ENCODE results near the gene ECEL1.

ECEL1 gene

DNA sequence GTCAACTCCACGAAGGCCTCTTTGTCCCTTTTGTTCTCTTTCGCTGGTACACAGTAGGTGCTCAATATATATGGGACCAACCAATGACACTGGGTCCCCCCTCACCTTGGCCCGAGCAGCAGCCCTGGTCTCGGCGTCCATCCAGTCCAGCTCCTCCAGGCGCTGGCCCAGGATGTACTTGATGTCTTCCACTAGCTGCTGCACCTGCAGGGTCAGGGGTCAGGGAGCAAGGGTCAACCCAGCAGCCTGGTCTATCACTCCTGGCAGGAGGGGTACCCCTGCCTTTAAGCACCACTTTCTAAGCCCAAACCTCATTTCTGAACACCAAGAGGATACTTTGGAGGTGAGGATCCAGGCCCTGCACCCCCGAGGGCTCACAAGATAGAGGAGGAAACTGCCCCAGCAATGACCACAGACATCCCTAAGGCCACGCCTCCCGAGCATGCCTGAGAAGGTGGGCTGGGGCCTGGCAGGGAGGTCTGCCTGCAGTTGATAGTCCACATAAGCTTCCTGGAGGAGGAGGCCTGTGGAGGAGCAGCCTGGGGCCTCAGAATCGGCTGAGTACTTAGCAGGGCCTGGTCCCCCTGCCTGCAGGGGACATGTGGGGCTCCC lies 4.2 kb downstream of the ECEL1 start:
- DNase-seq = no peak

DNA sequence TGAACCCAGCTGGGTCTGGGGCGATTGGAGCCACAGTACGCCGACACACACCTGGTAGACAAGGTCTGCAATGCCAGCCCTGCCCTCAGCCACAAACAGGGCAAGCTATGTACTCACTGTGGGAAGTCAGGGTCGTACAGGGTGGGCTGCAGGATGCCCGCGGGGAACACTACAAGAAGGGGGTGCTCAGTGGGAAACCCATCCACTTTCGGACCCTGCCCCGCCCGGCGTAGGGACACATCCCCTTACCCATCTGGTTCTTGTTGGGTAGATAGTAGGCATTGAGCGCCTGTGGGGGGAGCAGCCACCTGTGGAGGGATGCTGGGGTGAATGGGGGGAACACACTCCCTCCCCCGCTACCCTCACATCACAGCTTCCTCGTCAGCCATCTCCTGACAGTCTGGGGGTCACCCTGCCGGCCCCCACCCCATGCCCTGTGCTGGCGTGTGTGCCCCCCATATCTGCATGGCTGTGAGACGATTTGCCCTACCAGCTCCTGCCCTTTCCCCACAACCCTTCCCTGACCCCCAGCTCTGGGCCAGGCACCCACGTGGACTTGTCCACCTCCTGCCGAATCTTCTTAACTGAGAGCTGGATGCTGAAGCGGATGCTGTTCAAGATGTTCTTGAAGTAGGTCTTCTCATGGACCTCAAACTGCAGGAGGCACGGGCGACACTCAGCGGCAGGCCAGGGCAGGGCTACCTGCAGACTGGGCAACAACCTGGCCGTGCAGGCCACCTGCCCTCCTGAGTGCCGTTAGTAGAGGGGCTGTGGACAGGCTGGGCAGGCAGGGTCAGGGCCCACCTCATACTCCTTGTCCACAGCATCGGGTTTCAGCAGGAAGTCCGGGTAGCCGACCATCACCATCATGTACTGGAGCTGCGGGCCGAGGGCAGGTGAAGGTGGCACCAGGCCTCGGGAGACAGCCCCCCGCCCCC lies 5.1 kb downstream of the ECEL1 start:
- DNase-seq = no peak

DNA sequence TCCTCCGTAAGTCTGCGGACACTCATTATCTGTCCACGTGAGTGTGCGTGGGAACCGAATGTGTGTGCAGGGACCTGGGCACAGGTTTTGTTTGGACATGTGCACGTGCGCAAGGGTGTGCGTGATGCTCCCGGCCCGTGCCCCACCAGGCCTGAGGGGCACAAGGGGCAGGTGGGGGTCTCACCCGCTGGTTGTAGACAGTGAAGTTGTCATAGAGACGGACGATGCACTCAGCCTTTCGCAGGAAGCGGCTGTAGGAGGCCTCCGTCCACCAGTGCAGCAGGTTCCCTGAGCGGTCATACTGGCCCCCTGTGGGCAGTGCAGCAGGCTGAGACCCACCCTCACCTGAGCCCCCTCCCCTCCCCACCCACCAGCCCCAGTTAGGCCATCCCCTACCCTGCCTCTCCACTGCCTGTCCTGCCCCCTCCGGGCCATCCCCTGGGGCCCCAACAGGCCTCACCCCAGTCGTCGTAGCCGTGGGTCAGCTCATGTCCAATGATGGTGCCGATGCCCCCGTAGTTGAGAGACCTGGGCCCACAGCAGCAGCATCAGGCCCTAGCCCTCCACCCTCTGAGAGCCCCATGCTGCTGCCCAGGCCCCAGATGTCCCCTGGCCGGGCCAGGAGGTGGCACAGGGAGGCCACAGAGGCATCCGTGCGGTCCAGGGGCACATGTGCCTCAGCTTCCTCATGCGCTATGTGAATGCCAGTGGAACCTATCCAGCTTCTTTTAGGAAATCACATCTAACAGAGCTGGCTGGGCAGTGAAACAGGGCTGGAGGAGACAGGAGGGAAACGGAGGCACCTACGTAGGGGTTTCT lies 6.1 kb downstream of the ECEL1 start:
- DNase-seq = no peak

DNA sequence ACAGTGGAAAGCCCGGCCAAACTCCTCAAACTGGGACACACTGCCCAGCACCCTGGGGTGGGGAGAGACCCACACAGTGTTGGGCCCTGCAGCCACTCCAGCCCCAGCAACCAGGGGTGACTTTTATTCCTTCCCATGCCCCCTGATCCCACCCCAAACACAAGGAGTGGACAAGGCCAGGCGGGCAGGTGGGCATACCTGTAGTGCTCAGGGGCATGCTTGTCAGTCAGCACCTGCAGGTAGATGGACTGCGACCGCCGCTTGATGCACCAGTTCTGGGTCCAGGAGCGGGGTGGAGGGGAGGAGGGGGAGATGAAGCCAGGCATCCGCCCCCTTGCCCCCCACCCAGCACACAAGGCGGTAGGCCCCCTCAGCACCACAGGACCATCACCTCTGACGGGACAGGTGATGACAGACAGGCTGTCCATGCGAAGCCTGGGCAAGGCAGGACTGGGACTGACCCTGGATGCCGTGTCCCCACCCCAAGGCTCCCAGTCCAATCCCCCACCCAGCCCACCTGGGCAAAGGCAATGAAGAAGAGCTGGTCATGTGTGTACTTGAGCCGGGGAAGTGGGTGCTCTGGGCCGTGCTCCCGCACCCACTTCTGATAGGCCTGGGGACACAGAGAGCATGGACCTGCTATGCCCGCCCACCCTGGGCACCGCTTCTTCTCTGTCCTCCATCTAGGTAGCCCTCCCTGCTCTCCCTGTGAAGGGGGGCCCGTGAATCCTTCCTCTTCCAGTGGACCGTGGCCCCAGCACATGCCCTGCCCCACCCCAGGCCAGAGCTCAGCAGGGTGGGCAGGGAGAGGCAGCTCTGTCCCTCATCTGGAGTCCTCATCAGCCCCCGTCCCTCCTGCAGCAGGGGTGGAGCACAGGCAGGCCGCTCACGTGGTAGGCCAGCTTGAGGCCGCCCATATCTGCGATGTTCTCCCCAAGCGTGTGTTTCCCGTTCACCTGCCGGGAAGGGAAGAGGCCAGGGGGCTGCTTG lies 7.1 kb downstream of the ECEL1 start:
- DNase-seq = no peak

DNA sequence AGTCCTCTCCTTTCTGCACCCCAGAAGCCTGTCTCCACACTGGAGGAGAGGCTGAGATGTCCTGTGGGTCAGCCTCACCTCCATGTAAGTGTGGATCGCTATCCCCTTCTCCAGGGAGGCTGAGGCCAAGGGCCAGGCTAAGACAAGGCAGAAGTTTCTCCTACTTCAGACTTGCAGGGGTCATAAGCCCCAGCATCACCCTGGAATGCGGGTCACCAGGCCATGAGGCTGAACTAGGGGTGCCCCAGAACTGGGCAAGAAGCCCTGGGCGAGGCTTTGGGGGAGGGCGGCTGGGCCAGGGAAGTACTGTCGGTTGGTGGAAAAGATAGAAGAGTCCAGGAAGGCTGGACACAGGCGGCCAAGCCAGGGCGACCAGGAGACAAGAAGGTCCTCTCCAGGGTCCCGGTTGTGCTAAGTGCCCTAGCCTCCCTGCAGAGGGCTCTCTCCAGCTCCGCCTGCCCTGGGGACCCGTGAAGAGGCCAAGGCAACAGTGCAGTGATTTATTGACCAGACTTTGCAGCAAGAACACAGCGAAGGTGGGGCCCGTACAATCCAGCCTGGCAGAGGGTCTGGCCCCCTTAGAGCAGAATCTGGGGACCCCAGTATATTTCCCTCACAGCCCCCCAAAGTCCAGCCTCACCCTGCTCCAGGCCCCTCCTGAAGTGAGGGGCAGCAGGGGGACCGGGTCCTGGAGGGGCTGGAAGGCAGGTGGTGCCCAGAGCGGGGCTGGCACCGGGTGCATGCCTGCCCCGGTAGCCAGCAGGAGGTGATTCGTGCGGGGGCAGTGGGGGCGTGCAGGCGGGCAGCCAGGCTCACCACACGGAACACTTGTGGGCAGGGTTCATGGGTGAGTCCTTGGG lies 8.1 kb downstream of the ECEL1 start:
- no peak for DNase-seq

DNA sequence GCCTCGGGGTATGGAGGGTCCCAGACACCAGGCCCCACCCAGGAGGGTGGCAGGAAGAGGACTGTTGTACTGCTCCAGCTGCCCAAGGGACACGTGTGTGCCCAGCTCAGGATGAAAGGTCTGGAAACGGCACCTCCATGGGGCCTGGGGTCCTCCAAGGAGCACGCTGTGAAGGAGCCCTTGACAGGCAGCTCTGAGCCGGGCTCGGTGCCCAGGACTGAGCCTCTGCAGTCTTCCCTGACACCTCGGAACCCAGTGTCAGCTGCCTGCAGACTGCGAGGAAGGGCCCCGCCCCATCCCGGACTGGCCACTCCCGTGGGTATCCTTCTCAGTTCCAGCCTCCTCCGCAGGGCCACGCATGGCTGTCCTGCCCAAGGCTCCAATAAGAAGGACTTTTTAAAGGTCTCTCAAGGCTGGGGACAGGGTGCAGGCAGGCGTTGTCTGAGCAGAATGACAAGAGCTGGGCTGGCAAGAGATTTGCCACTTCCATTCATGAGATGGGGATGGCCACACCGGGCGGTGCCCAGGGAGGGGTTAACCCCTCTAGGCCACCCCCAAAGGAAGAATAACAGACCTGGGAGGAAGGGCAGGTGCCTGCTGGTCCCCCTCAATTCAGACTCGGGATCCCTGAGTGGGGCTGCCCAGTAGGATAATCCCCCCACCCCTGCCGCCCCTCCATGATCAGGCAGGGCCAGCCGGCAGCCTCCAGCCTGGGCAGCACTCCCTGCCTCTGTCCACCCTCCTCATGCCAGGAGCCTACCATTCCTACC lies 8.9 kb downstream of the ECEL1 start:
- no peak for DNase-seq

DNA sequence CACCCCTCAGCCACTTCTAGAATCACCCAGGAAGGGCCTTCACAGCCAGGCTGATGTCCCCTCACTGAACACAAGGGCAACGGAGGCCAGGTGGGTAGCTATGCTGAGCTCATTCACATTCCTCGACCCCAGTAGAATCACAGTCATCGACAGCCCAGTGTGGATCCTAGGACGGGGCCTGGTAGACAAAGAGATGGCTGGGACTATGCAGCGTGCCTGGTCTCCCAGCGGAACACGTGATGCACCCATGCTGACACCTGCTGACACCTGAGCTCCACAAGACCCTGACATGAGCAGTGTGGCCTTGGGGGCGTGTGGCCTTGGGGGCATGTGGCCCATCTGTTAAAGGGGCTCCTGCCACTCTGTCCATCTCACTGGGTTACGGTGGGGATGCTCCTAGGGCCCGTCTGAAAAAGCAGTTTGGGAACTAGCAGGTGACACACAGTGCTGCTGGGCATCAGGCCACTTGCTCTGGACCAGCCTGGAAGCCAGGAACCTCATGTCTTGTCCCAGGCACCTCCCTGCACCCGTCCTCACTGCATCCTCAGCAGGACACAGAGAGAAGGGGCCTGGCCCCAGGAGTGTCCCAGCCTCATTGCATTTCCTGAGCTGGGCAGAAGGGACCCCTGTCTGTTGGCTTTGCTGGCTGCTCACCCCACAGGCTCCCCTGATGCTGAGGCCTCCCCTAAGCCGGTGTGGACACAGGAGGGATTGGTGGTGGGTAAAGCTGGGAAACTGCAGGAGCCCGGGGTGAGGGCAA lies 9.7 kb downstream of the ECEL1 start:
- DNase-seq = no peak

DNA sequence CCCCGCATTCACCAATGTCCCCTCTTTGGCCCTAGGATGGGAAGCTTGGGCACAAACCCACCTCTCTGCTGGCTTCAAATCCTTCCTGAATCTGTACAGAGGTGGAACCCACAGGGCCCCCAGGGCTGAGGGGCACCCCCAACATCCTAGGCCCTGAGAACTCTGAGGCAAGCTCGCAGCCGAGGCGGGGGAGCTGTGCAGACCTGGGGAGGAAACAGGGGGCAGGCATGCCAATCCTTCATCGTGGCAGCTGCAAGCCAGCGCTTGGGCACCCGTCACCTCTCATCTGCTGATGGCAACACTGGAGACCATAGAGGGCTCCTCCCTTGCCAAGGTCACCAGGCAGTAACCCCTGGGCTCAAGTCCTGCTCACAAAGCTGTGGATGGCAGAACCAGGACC lies 10.8 kb downstream of the ECEL1 start:
- DNase-seq = no peak

DNA sequence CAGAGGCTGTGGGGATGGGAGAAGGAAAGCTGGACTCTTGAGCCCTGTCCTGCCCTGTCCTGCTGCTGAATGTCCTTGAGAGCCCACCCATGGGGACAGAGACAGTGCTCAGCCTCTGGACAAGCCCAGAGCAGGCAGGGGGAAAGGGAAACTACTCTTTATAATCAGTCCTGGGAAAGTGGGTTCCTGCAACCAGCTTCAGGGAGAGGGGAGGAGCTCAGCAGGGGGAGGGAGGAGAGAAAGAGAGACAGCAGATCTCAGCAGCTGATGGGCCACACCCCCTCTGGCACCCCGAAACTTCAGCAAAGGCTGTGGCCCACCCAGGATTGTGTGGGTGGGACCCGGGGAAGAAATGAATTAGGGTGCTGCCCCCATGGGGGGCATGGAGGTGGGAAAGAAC lies 11.6 kb downstream of the ECEL1 start:
- DNase-seq = no peak

DNA sequence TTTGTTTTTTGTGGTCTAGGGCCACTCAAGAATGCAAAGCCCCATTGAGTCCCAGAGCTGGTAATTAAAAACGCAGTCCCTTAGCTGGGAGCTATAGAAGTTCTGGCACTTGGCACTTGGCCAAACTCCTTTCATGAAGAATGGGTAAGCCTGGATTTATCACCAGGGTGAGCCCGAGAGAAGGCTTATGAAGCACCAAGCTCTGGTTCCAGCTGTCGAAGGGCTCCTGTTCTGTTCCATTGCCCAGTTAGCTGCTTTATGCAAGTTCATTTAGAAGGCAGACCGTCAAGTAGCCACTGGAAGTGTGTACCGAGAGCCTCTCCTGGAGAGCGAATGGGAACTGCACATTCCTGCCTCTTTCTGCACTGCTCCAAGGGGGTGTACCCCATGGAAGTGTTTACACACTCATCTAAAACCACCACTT lies 14.2 kb downstream of the ECEL1 start:
- DNase-seq = no peak

DNA sequence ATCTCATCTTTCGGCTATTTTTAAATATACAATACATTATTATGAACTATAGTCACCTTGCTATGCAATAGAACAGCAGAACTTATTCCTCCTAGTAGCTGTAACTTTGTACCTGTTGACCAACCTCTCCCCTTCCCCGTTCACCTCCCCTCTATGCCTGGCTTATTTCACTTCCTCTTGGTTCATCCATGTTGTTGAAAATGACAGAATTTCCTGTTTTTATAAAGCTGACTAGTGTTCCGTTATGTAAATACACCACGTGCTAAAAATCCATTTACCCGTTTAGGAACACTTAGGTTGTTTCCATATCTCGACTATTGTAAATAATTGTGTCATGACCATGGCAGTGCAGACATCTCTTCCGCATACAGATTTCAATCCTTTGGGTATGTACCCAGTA lies 21.4 kb downstream of the ECEL1 start:
- no peak for DNase-seq

DNA sequence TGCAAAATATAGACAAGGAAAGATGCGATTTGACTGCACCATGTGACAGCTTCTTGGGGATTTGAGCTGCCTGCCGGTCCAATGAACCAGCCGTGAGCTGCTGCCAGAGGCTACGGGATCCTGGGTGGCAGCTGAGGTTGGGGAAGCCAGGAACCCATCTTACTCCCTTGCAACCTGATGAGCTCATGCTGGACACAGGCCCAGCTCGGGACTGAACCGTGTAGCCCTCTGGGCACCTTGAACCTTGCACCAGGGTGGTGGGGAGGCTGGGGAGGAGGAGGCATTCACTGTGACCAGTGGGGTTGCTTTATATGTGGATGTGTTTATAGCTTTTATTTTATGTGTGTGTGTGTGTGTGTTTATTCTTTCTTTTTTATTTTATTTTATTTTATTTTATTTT lies 22.6 kb downstream of the ECEL1 start:
- no peak for DNase-seq

DNA sequence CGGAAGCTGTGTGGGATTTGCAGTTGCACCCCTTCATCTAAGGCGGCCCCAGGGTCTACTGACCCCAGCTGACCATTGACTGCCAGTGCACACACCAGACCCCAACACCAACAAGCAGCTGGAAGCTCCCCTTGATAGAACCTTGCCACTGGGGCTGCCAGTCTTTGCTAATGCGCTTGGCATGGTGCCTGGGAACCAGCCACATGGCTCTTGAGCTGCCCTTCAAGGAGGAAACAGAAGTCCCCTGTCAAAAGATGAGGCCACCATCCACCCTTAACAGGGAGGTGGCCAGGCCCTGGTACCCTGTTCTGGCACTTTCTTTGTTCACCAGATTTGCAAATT lies 23.1 kb downstream of the ECEL1 start:
- DNase-seq = no peak

DNA sequence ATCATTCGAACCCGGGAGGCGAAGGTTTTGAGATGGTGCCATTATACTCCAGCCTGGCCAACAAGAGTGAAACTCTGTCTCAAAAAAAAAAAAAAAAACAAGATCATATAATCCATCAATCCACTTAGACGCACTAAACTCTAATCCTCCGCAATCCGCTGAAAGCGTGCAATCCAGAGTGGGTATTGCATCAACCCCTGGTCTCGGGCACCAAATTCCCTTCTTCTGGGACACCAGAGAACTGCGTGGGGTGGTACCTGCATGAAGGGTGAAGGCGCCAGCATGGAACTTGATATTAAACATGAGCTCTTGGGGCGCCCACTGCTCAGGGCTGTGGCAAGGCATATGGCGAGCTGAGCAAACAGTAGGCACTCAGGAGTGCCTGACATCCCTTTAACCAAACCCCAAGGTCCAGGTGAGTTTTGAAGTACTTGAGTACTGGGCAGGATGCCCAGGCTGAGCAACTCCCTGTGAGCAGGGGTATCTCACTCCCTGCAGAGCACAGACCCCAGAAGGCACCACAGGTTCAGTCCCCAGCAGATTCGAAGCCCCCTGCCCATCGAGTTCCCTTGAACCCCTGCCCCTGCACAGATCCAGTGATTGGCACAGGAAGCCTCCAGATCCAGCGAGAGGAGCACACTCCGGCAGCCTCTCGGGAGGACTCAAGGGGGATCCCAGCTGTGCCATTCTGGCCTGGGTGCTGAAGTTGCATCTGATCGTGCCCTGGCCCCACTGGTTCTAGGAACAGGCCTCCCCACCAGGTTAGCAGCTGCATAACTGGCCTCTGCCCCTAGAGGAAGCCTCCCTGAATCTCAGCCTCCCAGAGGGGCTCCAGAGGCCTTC lies 23.7 kb downstream of the ECEL1 start:
- no peak for DNase-seq

DNA sequence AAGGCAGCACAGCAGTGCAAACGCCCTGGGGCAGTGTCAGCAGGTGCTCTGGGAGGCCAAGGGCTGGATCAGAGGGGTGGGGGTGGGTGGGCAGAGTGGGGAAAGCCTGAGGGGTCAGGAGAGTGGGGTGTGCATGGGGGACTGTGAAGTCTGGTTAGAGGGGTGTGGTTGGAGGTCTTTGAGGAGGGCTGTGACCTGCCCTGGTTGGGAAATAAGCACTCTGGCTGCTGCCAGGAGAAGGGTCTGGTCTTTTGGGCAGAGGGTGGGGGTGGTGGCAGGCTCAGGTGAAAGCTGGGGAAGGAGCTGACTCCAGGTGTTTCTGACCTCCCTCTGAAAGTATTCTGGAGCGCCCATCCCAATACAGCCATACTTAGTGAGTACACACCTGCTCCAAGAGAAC lies 27.5 kb downstream of the ECEL1 start:
- no peak for DNase-seq

DNA sequence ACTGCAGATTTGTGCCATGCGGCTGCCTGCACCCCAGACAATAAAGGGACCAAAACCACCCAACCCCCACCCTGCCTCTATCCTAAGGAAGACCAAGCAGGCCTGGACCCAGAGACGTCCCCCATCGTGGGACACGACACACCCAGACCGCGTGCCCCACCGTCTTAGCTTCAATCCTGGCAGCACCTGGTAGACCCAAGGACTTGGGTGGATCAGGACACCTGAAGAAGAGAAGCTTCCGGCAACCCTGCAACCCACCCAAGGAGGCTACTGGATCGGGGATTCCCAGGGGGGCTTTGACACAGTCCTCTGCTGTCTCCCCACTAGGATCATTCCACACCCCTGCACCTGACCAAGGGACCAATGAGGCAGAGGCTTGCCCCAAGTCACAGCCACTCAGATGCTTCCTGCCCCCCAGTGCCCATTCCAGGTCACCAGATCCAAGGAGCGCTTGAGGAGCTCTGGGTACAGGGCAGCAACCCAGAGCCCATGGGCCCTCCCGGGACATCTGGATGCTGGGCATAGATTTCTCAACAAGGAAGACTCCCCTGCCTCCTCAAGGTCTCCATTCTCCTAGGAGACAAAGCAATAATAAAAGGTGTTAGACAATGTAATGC lies 28.1 kb downstream of the ECEL1 start:
- DNase-seq = no peak

DNA sequence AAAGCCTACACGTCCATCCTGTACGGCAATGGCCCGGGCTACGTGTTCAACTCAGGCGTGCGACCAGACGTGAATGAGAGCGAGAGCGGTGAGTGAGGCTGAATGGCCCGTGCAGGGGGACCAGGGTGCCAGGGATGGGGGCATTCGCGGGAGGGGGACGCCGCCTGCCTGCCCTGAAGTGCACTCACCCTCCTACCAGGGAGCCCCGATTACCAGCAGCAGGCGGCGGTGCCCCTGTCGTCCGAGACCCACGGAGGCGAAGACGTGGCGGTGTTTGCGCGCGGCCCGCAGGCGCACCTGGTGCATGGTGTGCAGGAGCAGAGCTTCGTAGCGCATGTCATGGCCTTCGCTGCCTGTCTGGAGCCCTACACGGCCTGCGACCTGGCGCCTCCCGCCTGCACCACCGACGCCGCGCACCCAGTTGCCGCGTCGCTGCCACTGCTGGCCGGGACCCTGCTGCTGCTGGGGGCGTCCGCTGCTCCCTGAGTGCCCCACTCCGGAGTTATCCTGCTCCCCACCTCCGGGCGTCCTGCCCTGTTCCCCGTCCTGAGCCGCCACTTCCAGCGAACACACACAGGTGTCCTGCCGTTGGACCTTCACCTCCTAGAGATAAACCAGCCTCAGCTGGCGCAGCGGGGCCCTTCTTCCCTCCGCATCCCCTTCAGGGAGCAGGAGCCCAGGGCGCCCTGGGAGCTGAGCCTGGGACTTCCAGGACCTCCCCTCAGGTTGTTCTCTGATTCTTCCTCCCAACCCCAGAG lies 28.8 kb downstream of the ECEL1 start:
- DNase-seq = no peak

Data from CD4-positive, alpha-beta T cell treated with Interleukin-17A for 1 hour (primary cell).